HepG2 (cell line): Measurements from ENCODE around the gene INTS12.

Source experiments
- NR2C2 ChIP-seq: sonication (generic); formaldehyde crosslinking; IDR thresholded peaks from 2 replicates; pipeline ENCODE4 v1.4.0; 2020; ENCODE audit warnings: missing genetic modification reagents, mild to moderate bottlenecking, moderate library complexity, borderline replicate concordance
- XRCC5 ChIP-seq: fragments of 200-400 bp; formaldehyde crosslinking; optimal IDR thresholded peaks from 2 replicates; pipeline ENCODE3; 2017; ENCODE audit warnings: mild to moderate bottlenecking, low read length
- ZFP41 ChIP-seq: sonication (generic); formaldehyde crosslinking; IDR thresholded peaks from 2 replicates; pipeline ENCODE4 v1.4.0; 2020; ENCODE audit warnings: mild to moderate bottlenecking, missing genetic modification reagents, borderline replicate concordance

DNA sequence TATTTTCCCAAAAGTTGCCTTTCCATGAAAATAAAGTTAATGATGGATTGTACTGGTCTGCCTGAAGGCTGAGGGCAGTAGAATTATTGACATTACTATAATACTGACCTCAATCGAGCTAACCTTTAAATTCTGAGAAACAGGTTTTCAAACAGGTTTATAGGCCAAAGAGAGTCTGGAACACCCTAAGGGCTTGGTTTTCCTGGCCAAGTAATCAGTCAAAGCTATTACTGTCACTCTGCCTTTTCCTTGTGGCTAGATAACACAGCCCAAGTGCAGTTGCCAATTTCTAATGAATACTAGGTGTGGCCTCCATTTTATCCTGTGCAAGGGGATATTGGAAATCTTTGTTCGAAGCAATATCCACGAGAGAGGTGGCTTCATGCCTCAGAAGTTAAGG lies 75.2 kb downstream of the INTS12 start:
- no peak for TF ChIP-seq ZFP41 (CRISPR knock-in tag)
- TF ChIP-seq XRCC5 = no peak
- TF ChIP-seq NR2C2 (CRISPR knock-in tag) = no peak
